KG1 (cell line): ENCODE data around the gene HBG1.

Source experiments
- DNase-seq: peaks from one replicate; lab custom pipeline; 2025; lab: John Stamatoyannopoulos, UW

Gene HBG1

GRCh38 chr11:5246772-5247471 lies 2.7 kb downstream of the HBG1 start:
- DNase-seq = no peak

- no peak for DNase-seq
These were observed 4.5 kb downstream of the HBG1 start for GRCh38 chr11:5245155-5245554.

- no peak for DNase-seq
These were observed 5.9 kb downstream of the HBG1 start for GRCh38 chr11:5243816-5244180.

- no peak for DNase-seq
These were observed 6.5 kb downstream of the HBG1 start for GRCh38 chr11:5242933-5243815.

GRCh38 chr11:5242208-5242607 lies 7.4 kb downstream of the HBG1 start:
- no peak for DNase-seq

- DNase-seq = no peak
These were observed 8.2 kb downstream of the HBG1 start for GRCh38 chr11:5241458-5241857.

GRCh38 chr11:5240458-5240857 lies 9.2 kb downstream of the HBG1 start:
- no peak for DNase-seq

- DNase-seq = no peak
These were observed 9.6 kb downstream of the HBG1 start for GRCh38 chr11:5240056-5240455.

GRCh38 chr11:5239046-5239445 lies 10.6 kb downstream of the HBG1 start:
- no peak for DNase-seq

GRCh38 chr11:5238486-5238885 lies 11.2 kb downstream of the HBG1 start:
- DNase-seq = no peak

- no peak for DNase-seq
These were observed 12.2 kb downstream of the HBG1 start for GRCh38 chr11:5237420-5237819.

GRCh38 chr11:5235364-5236095 lies 14.1 kb downstream of the HBG1 start:
- no peak for DNase-seq

GRCh38 chr11:5234381-5234834 lies 15.2 kb downstream of the HBG1 start, which contains the start of gene HBD:
Gene HBD, minus strand, starts transcription at chr11:5234483. Its CDS starts 50 bp downstream, at chr11:5234433.
- no peak for DNase-seq

GRCh38 chr11:5233307-5233706 lies 16.4 kb downstream of the HBG1 start:
- no peak for DNase-seq

GRCh38 chr11:5232821-5233220 lies 16.8 kb downstream of the HBG1 start:
- no peak for DNase-seq

- no peak for DNase-seq
These were observed 17.5 kb downstream of the HBG1 start for GRCh38 chr11:5232176-5232575.

- no peak for DNase-seq
These were observed 18.5 kb downstream of the HBG1 start for GRCh38 chr11:5231111-5231510.

GRCh38 chr11:5230266-5230665 lies 19.4 kb downstream of the HBG1 start:
- DNase-seq = no peak

- no peak for DNase-seq
These were observed 19.9 kb downstream of the HBG1 start for GRCh38 chr11:5229796-5230195.

- DNase-seq = no peak
These were observed 20.3 kb downstream of the HBG1 start for GRCh38 chr11:5229356-5229755.

- DNase-seq = no peak
These were observed 21.5 kb downstream of the HBG1 start for GRCh38 chr11:5228124-5228523.

GRCh38 chr11:5227681-5228080 lies 22.0 kb downstream of the HBG1 start:
- DNase-seq = no peak
